ENCODE measurements around the gene AQP11.
"Not testable (repeated sequence)": the region's sequence is repeated elsewhere in the genome, so short reads cannot be mapped to it uniquely, and the experiment has no call there.

The AQP11 gene, protein sequence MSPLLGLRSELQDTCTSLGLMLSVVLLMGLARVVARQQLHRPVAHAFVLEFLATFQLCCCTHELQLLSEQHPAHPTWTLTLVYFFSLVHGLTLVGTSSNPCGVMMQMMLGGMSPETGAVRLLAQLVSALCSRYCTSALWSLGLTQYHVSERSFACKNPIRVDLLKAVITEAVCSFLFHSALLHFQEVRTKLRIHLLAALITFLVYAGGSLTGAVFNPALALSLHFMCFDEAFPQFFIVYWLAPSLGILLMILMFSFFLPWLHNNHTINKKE

GRCh38 chr11:77589521-77590193, at the start of gene AQP11:
AQP11 (plus strand) TSS chr11:77589953; CDS start chr11:77589993, 40 bp downstream.
- H3K27ac ChIP-seq = no peak within 1 kb of the TSS

GRCh38 chr11:77542296-77542695, 47.5 kb upstream of the AQP11 start:
- H3K27ac ChIP-seq = no peak overlapping the region
- no peak for DNase-seq (ENCODE audit: low read depth, low spot score)

More at GRCh38 chr11:77589521-77590193, at the start of gene AQP11:
- no peak for DNase-seq (ENCODE audit: low read depth, low spot score)

- DNase-seq (ENCODE audit: low read depth, low spot score) = no peak
- no peak overlapping the region for H3K27ac ChIP-seq
These were observed 42.5 kb upstream of the AQP11 start for GRCh38 chr11:77547047-77547836.

GRCh38 chr11:77547863-77548551, 41.7 kb upstream of the AQP11 start:
- no peak overlapping the region for H3K27ac ChIP-seq
- DNase-seq (ENCODE audit: low read depth, low spot score) = peak; percentile 10

- no peak for DNase-seq (ENCODE audit: low read depth, low spot score)
- no peak overlapping the region for H3K27ac ChIP-seq
These were observed 41.0 kb upstream of the AQP11 start for GRCh38 chr11:77548552-77549445.

DNA sequence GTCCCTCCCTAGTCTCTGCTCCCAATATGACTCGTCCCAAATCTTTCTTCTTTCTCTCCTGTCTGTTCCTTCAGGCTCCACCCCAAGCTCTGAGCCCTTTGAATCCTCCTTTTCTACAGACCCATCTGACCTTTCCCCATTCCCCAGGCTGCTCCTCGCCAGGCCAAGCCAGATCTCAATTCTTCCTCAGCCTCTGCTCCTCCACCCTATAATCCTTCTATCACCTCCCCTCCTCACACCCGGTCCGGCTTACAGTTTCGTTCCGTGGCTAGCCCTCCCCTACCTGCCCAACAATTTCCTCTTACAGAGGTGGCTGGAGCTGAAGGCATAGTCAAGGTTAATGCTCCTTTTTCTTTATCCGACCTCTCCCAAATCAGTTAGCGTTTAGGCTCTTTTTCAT, 38.3 kb upstream of the AQP11 start:
- not testable (repeated sequence) for DNase-seq (ENCODE audit: low read depth, low spot score); H3K27ac ChIP-seq

GRCh38 chr11:77557553-77557952, 32.2 kb upstream of the AQP11 start:
- no peak for DNase-seq (ENCODE audit: low read depth, low spot score)
- no peak overlapping the region for H3K27ac ChIP-seq

GRCh38 chr11:77558380-77558779, 31.4 kb upstream of the AQP11 start:
- H3K27ac ChIP-seq = no peak overlapping the region
- DNase-seq (ENCODE audit: low read depth, low spot score) = no peak

GRCh38 chr11:77559686-77560401, 29.9 kb upstream of the AQP11 start:
- H3K27ac ChIP-seq = peak overlapping the region; percentile 85
- peak; percentile 84 for DNase-seq (ENCODE audit: low read depth, low spot score)

GRCh38 chr11:77560605-77561004, 29.1 kb upstream of the AQP11 start:
- peak; percentile 37 for DNase-seq (ENCODE audit: low read depth, low spot score)
- peak overlapping the region; percentile 85 for H3K27ac ChIP-seq

DNA sequence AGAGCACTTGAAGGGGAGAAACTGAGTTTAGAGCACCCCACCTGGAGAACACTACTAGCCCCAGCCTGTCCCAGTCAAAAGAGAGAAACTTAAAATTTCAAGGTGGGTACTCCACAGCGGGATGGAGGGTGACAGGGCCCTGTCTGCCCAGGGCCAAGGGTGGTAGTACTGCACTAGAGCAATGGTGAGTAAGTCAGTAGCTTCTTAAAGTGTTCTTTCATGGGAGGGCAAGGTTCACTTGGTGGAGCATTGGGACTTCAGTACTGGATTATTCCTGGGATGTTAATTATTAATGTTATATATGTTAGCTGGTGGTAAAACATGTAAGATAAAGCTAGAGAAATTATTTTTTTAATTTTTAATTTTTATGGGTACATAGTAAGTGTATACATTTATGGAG, 28.5 kb upstream of the AQP11 start:
- peak overlapping the region; percentile 85 for H3K27ac ChIP-seq
- no peak for DNase-seq (ENCODE audit: low read depth, low spot score)

DNA sequence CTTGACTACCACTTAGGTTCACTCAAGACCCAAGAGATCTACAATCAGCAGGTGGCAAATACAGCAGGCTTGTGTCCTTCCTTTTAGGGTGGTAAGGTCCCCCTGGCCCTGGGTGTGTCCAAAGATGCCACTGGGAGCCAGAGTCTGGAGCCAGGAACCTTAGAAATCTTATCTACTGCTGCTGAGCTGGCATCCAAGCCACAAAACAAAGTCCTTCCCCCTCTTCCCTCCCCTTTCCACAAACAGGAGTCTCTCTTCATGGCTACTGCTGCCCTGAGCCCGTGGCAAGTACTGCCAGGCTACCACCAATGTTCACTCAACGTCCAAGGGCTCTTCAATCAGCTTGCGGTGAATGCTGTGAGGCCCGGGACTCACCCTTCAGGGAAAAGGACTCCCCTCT, 21.4 kb upstream of the AQP11 start:
- no peak for DNase-seq (ENCODE audit: low read depth, low spot score)
- H3K27ac ChIP-seq = no peak overlapping the region

- DNase-seq (ENCODE audit: low read depth, low spot score) = no peak
- no peak overlapping the region for H3K27ac ChIP-seq
These were observed 20.7 kb upstream of the AQP11 start for GRCh38 chr11:77568916-77569675.

DNA sequence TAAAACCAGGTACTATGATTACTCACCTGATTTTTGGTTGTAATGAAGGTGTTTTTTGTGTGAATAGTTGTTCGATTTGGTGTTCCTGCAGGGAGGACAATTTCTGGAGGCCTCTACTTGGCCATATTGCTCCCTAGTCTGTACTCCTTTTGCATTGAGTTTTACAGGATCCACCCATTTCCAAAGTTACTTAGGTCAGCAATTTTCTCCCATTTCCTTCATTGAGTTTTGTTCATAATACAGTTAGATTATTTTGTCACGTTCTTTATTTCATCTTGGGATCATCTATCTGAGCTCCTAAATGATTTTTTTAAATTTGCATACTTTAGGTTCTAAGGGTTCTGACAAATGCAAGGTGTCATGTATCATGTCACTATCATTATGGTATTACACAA, 20.1 kb upstream of the AQP11 start:
- DNase-seq (ENCODE audit: low read depth, low spot score) = no peak
- no peak overlapping the region for H3K27ac ChIP-seq

- not testable (repeated sequence) for H3K27ac ChIP-seq; DNase-seq (ENCODE audit: low read depth, low spot score)
These were observed 18.9 kb upstream of the AQP11 start for GRCh38 chr11:77570896-77571295.

DNA sequence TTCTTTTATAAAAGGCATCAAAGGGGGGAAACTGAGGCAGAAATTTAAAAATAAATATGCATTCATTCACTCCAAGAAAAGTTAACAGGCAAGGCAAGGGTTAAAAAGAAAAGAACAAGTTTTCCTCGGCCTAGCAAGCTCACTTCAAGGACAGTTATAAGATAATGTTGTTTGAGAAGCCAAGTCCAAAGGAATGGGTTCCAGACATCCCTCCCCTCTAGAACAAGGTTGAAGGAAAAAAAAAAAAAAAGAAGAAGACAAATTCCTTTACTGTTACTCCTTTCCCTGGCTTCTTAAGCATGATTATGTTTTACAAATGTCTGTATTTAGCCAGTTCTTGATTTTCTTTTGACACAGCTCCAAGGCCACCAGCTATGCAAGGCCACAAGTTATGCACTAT, 14.3 kb upstream of the AQP11 start:
- DNase-seq (ENCODE audit: low read depth, low spot score); H3K27ac ChIP-seq: not testable (repeated sequence)

DNA sequence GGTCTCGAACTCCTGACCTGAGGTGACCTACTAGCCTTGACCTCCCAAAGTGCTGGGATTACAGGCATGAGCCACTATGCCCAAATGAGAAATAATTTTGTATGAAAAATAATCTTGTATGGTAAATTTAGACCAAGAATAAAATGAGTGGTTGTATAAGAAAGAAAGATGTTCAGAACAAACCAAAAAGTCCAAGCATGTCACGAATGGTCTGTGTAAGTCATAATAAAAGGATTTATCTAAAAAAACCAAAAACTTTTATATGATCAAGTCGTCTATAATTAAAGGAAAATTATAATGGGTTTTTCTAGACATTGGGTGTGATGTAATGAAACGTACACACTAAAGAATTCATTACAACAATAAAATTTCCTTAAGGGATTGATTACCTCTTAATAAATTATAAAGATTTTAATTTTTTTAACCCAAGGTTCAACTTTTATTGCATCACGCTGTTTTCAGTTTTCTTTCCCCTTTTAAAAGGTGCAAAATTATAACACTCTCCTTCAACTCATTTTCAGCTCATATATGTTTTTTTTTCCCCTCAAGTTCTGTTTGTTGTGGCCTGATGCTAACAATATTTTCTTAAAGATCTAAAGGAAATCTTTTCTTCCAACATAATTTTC, 8.9 kb upstream of the AQP11 start:
- no peak for DNase-seq (ENCODE audit: low read depth, low spot score)
- H3K27ac ChIP-seq = no peak overlapping the region

DNA sequence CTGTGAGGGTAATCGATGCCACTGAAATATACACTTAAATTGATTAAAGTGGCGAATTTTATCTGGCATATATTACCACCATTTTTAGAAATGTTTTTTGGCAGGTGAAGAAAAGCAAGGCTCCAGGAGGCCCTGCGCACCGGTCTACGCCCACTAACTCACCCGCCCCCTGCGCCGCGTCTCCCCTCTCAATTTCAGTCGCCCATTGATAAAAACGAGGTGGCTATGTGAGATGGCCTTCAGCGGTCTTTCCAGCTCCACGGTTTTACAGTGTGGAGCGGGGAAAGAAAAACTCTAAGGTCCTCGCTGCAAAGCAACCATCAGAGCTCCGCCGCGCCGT, 602 bp upstream of the AQP11 start:
- no peak for DNase-seq (ENCODE audit: low read depth, low spot score)
- H3K27ac ChIP-seq = no peak overlapping the region
